Measurements from ENCODE around the gene MCAM. TPM values are rescaled to one million over a fixed set of nuclear protein-coding genes. Genes with fewer than 3 reads are reported as not detected.
A peak's percentile ranks its signal among the peaks of the same experiment; 100 is the strongest.

The MCAM gene
- total and polyA plus RNA-seq, 10 of the 15 experiments (the other 5 are each of a cell fraction or from before 2014, with no cell fraction given) = 3.1 to 19.7 (median 9.3) TPM

- H4K20me1 ChIP-seq (ENCODE audit: control insufficient read depth, insufficient read depth) = no peaks in the 10 kb centered on the region
- H3K4me3 ChIP-seq = peak overlapping the region; percentile 31
- 0% methylated on average over 3 of the region's 3 CpGs for WGBS (ENCODE audit: insufficient coverage, insufficient replicate concordance, low lambda C conversion rate, missing lambda C conversion rate)
- SMC1A ChIA-PET (ENCODE audit: uncharacterized antibody, unreplicated experiment) = interaction anchor here (0.7 to 5.3 kb wide), 17 partner anchors 9 to 65 kb away, joined by 3 to 42 read pairs (median 4); partner anchors contain the start of gene CBL
- ATAC-seq = 0 out of 3 replicates have a peak, but pooled peaks have one; percentile 5
- RAD21 ChIA-PET (ENCODE audit: unreplicated experiment) = interaction anchor here (0.6 to 6.9 kb wide), 10 partner anchors 11 to 72 kb away, joined by 3 to 44 read pairs (median 3); partner anchors contain the start of gene CBL
- TF ChIP-seq NFIC (IDR thresholded peaks at IDR 0.05; ENCODE audit: low read depth, low read length) = 0 out of 2 replicates have a peak, but pooled peaks have one; percentile 12
- TF ChIP-seq ATF7 (IDR thresholded peaks at IDR 0.05; ENCODE audit: low read depth) = 0 out of 2 replicates have a peak, but pooled peaks have one; percentile 13
- TF ChIP-seq NBN (IDR thresholded peaks at IDR 0.05) = 0 out of 2 replicates have a peak, but pooled peaks have one; percentile 57
- no peak for TF ChIP-seq NR2C2 (IDR thresholded peaks at IDR 0.05; ENCODE audit: borderline replicate concordance, control insufficient read depth, insufficient read length, low read depth)
- TF ChIP-seq MEF2A (IDR thresholded peaks at IDR 0.05; ENCODE audit: insufficient read depth, low read depth, low read length) = peak; percentile 61; the same call in 1 of the 2 replicates
- peak; percentile 50 for TF ChIP-seq MEF2B (IDR thresholded peaks at IDR 0.05; ENCODE audit: partially characterized antibody, poor library complexity, severe bottlenecking)
- DNase-seq (ENCODE audit: low read depth, low spot score) = no peak
- no peak for FAIRE-seq
- peaks cover 40% of the 10 kb centered on the region for H3K4me1 ChIP-seq (ENCODE audit: control insufficient read depth, insufficient read depth, low read length)
- H3K27ac ChIP-seq (ENCODE audit: control insufficient read depth, insufficient read depth) = peak overlapping the region; percentile 83
- 0 out of 2 replicates have a peak overlapping the region, but pooled peaks have one; percentile 32 for H3K9ac ChIP-seq (ENCODE audit: control insufficient read depth, insufficient read depth, low read length)
- no peaks in the 10 kb centered on the region for H3K27me3 ChIP-seq (replicated peaks in 1 of 2; ENCODE audit: control insufficient read depth in 2 of 2, insufficient read depth in 2 of 2, low read length in 1 of 2)
- H3K4me2 ChIP-seq (ENCODE audit: control insufficient read depth, insufficient read depth) = peak overlapping the region; percentile 86
- H3K9me3 ChIP-seq (replicated peaks; ENCODE audit: control insufficient read depth, insufficient read depth, low read length) = no peaks in the 10 kb centered on the region
- no TSS peak for BruUV-seq (replicated peaks)
- H2AFZ ChIP-seq (ENCODE audit: control insufficient read depth, low read depth, low read length) = no peak overlapping the region
- POLR2A ChIA-PET = interaction anchor here (0.6 to 2.6 kb wide), 9 partner anchors 10 to 157 kb away, joined by 3 to 19 read pairs (median 3); partner anchors contain the start of gene CBL
- H3K79me2 ChIP-seq (ENCODE audit: control insufficient read depth, insufficient read depth, low read length) = peaks cover 87% of the 10 kb centered on the region
- H3K36me3 ChIP-seq (ENCODE audit: control insufficient read depth in 2 of 2, insufficient read depth in 2 of 2, low read length in 1 of 2) = 0 out of 4 replicates have a peak, but pooled peaks cover 0 to 4% of the 10 kb centered on the region in 2 experiments
- CTCF ChIA-PET = interaction anchor here (0.9 to 7.0 kb wide), 13 partner anchors 8 to 74 kb away, joined by 3 to 52 read pairs (median 9); partner anchors contain the start of gene CBL
- intact Hi-C loops (cut with micrococcal nuclease; ENCODE audit: unreplicated experiment) = no loop called here
- in situ Hi-C loops (cut with MboI) = no loop called here
Measured at GRCh38 chr11:119263352-119263940, 53.5 kb downstream of the MCAM start.

All from GM12878 (cell line).